Smooth muscle cell (in vitro differentiated cells): ENCODE data around the gene TMEM250. TPM values are rescaled to one million over a fixed set of nuclear protein-coding genes. Genes with fewer than 3 reads are reported as not detected.

Experiments
- DNase-seq: peaks from one replicate; lab custom pipeline; 2025; ENCODE audit not compliant: unreplicated experiment; lab: John Stamatoyannopoulos, UW
- H2AFZ ChIP-seq: fragments of 200-600 bp; sonication (generic); 2 replicates; pipeline ENCODE4 v1.6.0; 2016; ENCODE audit warnings: antibody characterized with exemption, low read depth, mild to moderate bottlenecking
- H3F3A ChIP-seq: fragments of 200-600 bp; sonication (generic); 2 replicates; pipeline ENCODE4 v1.6.0; 2017; ENCODE audit warnings: antibody characterized with exemption, low read depth
- H3K27ac ChIP-seq: fragments of 200-600 bp; sonication (generic); 2 replicates; pipeline ENCODE4 v1.5.1; 2016; ENCODE audit warnings: low read depth, mild to moderate bottlenecking
- H3K27me3 ChIP-seq: fragments of 200-600 bp; sonication (generic); 2 replicates; pipeline ENCODE4 v1.6.1; 2016; ENCODE audit warnings: low read depth, mild to moderate bottlenecking
- H3K36me3 ChIP-seq: fragments of 200-600 bp; sonication (generic); 2 replicates; pipeline ENCODE4 v1.5.1; 2016; ENCODE audit warnings: low read depth
- H3K4me1 ChIP-seq: fragments of 200-600 bp; sonication (generic); 2 replicates; pipeline ENCODE4 v1.5.1; 2016; ENCODE audit warnings: low read depth
- H3K4me2 ChIP-seq: fragments of 200-600 bp; sonication (generic); 2 replicates; pipeline ENCODE4 v1.6.0; 2016; ENCODE audit warnings: mild to moderate bottlenecking
- H3K4me3 ChIP-seq: fragments of 200-600 bp; sonication (generic); 2 replicates; pipeline ENCODE4 v1.5.1; 2016; ENCODE audit warnings: mild to moderate bottlenecking
- H3K79me2 ChIP-seq: fragments of 200-600 bp; sonication (generic); 2 replicates; pipeline ENCODE4 v1.6.0; 2016; ENCODE audit warnings: low read depth, mild to moderate bottlenecking
- H3K9ac ChIP-seq: fragments of 200-600 bp; sonication (generic); 2 replicates; pipeline ENCODE4 v1.6.0; 2016; ENCODE audit warnings: low read depth
- H3K9me3 ChIP-seq: fragments of 200-600 bp; sonication (generic); replicated peaks from 2 replicates; pipeline ENCODE4 v1.5.1; 2016; ENCODE audit warnings: low read depth
- H4K20me1 ChIP-seq: fragments of 200-600 bp; sonication (generic); 2 replicates; pipeline ENCODE4 v1.6.0; 2016; ENCODE audit warnings: low read depth
- CTCF ChIP-seq: fragments of 200-600 bp; sonication (generic); IDR thresholded peaks from 2 replicates; pipeline ENCODE4 v1.5.1; 2017; ENCODE audit warnings: borderline replicate concordance, mild to moderate bottlenecking, antibody characterized with exemption; ENCODE audit not compliant: insufficient read depth, poor library complexity, severe bottlenecking
- WGBS: methylation state at CpG from one replicate; pipeline ENCODE4 v1.1.7; 2016; ENCODE audit warnings: low lambda C conversion rate; 5-methylcytosine and 5-hydroxymethylcytosine counted together
- polyA plus RNA-seq: library from polyadenylated mRNA; unstranded; fragments of >200 nt; fragmentation: Nextera tagmentation; extraction: Ambion mirVana; gene quantifications from 2 replicates; pipeline ENCODE4 v1.2.1, GENCODE V29; 2016
- total RNA-seq: library from RNA; depleted of rRNA; stranded (reverse); fragments of >200 nt; gene quantifications from 2 replicates; pipeline ENCODE4 v1.2.3, GENCODE V29; 2014

Gene TMEM250
- total RNA-seq (13.0 and 26.7 TPM in 2 replicates), polyA plus RNA-seq (38.2 and 41.5 TPM in 2 replicates)

GRCh38 chr9:136118320-136119060 lies at the start of gene TMEM250:
Gene TMEM250, minus strand, starts transcription at chr9:136118875. Its CDS starts 1,975 bp downstream, at chr9:136116900.
- peak; percentile 7 for TF ChIP-seq CTCF
- Histone ChIP-seq H2AFZ (peak within 1 kb of the TSS; percentile 84), H3K36me3 (no peaks in the 10 kb centered on the region), H3K4me3 (peak within 1 kb of the TSS; percentile 76), H3K27ac (peak within 1 kb of the TSS; percentile 81), H3K9me3 (no peaks in the 10 kb centered on the region), H3K27me3 (no peaks in the 10 kb centered on the region), H3K4me2 (peak within 1 kb of the TSS; percentile 98), H3K9ac (peak within 1 kb of the TSS; percentile 81), H3K4me1 (peaks cover 14% of the 10 kb centered on the region), H3F3A (peaks cover under 1% of the 10 kb centered on the region), H3K79me2 (peaks cover 25% of the 10 kb centered on the region), H4K20me1 (peaks cover 11% of the 10 kb centered on the region)
- peak; percentile 91 for DNase-seq
- 1% methylated on average over 90 of the region's 112 CpGs for WGBS

GRCh38 chr9:136163248-136163850 lies 44.7 kb upstream of the TMEM250 start:
- WGBS, result 69% methylated on average over 1 of the region's 1 CpG
- DNase-seq, result no peak
- H3K4me3 ChIP-seq, result no peak overlapping the region
- no peak for TF ChIP-seq CTCF
- peaks cover 1% of the 10 kb centered on the region for H3K27me3 ChIP-seq
- H3K36me3 ChIP-seq, result no peaks in the 10 kb centered on the region
- H4K20me1 ChIP-seq, result no peaks in the 10 kb centered on the region
- H3K27ac ChIP-seq, result no peak overlapping the region
- no peaks in the 10 kb centered on the region for H3K9me3 ChIP-seq
- H3K79me2 ChIP-seq, result no peaks in the 10 kb centered on the region
- peaks cover 6% of the 10 kb centered on the region for H3K4me1 ChIP-seq
- no peaks in the 10 kb centered on the region for H3F3A ChIP-seq
- no peak overlapping the region for H3K4me2 ChIP-seq
- H3K9ac ChIP-seq, result no peak overlapping the region
- no peak overlapping the region for H2AFZ ChIP-seq

GRCh38 chr9:136160995-136161610 lies 42.4 kb upstream of the TMEM250 start:
- no peak overlapping the region for H3K4me3 ChIP-seq
- no peaks in the 10 kb centered on the region for H4K20me1 ChIP-seq
- no peak overlapping the region for H3K9ac ChIP-seq
- H3K27ac ChIP-seq, result no peak overlapping the region
- WGBS, result 83% methylated on average over 10 of the region's 10 CpGs
- H3K4me1 ChIP-seq, result peaks cover 6% of the 10 kb centered on the region
- no peaks in the 10 kb centered on the region for H3K27me3 ChIP-seq
- no peak for DNase-seq
- no peaks in the 10 kb centered on the region for H3K36me3 ChIP-seq
- no peak for TF ChIP-seq CTCF
- H3K4me2 ChIP-seq, result no peak overlapping the region
- H3K79me2 ChIP-seq, result no peaks in the 10 kb centered on the region
- H3F3A ChIP-seq, result no peaks in the 10 kb centered on the region
- H2AFZ ChIP-seq, result no peak overlapping the region
- H3K9me3 ChIP-seq, result no peaks in the 10 kb centered on the region
